HTERT RPE-1 (cell line): Measurements from ENCODE around the gene NYAP1.

Source experiments
- in situ Hi-C: fragments of 300-500 bp; cut with MboI; formaldehyde crosslinking; loops from 4 replicates; pipeline ENCODE4 v1.14.3; 2020; ENCODE audit warnings: low sequenced_read_pairs

NYAP1 gene

DNA sequence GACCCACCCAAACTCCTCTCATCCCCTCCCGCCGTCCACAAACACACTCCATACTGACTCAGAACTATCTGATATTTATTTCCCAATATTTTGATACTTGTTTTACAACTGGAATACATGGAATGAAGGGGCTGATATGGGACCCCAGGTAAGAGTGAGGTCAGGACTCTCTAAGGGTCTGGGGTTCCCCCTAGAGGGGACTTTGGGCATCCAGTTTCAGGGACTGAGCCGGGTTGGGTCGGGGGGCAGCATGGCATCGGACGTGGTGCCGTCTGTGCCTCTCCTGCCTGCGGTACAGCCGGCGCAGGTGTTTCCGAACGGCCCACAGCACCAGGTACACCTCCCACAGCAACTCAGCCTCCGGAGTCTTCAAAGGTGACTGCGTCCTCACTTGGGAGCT, 27.2 kb upstream of the NYAP1 start:
- in situ Hi-C loops, result no loop called here

DNA sequence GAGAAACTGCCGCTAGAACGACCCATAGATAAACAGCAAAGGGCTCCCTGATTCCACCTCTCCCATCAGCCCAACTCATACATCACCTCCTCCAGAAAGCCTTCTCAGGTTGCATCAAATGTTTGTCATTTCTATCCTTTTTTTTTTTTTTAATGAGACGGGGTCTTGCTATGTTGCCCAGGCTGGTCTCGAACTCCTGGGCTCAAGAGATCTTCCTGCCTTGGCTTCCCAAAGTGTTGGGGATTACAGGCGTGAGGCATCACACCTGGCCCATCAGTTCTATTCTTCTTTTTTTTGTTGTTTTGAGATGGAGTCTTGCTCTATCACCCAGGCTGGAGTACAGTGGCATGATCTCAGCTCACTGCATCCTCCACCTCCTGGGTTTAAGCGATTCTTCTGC, 26.7 kb upstream of the NYAP1 start:
- in situ Hi-C loops, result no loop called here

DNA sequence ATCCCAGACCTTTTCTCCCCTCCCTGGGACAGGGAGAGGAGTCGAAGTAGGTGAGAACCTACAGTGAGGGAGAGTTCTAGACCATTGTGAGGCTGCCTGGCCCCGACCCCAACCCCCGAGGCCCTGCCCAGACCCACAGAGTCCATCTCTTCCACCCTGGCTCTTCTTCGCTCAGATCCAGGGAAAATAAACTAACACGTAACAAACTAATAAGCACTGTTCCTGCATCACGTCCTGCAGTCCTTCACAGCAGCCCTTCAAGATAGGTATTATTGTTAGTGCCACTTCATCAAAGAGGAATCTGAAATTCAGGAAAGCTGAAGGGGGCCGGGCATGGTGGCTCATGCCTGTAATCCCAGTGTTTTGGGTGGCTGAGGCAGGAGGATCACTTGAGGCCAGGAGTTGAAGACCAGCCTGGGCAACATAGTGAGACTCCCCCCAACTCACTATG, 19.5 kb upstream of the NYAP1 start, which contains the start of gene SPACDR:
SPACDR (minus strand) TSS at position 51 of the 451 bp plus-strand sequence. CDS start 235 bp downstream, outside the sequence.
- in situ Hi-C loops, result no loop called here

DNA sequence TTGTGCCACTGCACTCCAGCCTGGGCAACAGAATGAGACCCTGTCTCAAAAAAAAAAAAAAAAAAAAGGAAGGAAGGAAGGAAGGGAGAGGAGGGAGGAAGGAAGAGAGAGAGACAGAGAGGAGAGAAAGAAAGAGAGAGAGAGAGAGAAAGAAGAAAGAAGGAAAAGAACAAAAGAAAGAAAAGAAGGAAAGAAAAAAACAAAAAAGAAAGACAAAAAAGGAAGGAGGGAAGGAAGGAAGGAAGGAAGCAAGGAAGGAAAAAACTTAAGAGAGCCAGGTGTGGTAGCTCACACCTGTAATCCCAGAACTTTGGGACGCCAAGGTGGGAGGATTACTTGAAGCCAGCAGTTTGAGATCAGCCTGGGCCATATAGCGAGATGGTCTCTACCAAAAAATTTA, 18.9 kb upstream of the NYAP1 start:
- in situ Hi-C loops, result no loop called here

DNA sequence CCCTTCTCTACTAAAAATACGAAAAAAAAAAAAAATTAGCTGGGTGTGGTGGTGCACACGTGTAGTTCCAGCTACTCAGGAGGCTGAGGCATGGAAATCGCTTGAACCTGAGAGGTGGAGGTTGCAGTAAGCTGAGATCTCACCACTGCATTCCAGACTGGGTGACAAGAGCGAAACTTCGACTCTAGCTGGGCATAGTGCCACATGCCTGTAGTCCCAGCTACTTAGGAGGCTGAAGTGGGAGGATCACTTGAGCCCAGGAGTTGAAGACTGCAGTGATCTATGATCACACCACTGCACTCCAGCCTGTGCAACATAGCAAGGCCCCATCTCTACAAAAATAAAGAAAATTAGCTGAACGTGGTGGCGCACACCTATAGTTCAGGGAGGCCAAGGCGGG, 18.4 kb upstream of the NYAP1 start:
- in situ Hi-C loops, result no loop called here

DNA sequence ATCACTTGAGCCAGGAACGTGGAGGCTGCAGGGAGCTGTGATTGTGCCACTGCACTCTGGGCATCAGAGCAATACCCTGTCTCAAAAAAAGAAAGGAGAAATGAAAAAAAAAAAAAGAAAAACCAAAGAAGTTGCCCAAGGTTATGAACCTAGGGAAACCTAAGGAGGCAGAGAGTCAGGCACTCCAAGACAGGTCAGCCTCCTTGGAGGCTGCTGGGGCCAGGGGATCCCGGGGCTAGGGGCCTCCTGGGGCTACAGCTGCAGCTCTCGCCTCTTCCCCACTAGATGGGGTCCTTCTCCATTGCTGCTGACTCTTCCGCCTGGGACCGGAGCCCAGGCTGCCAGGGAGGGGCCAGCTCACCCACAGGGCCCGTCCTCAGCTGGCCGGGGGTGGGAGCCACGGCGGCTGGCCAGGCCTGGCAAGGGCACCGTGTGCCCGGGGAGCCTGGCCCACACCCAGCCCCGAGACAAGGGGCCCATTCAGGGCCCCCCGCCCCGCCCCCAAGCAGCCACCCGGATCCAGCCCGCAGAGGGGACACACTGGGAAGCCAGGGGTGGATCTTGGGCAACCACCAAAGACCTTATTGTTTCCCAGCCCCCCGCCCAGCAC, 17.9 kb upstream of the NYAP1 start:
- in situ Hi-C loops, result no loop called here

DNA sequence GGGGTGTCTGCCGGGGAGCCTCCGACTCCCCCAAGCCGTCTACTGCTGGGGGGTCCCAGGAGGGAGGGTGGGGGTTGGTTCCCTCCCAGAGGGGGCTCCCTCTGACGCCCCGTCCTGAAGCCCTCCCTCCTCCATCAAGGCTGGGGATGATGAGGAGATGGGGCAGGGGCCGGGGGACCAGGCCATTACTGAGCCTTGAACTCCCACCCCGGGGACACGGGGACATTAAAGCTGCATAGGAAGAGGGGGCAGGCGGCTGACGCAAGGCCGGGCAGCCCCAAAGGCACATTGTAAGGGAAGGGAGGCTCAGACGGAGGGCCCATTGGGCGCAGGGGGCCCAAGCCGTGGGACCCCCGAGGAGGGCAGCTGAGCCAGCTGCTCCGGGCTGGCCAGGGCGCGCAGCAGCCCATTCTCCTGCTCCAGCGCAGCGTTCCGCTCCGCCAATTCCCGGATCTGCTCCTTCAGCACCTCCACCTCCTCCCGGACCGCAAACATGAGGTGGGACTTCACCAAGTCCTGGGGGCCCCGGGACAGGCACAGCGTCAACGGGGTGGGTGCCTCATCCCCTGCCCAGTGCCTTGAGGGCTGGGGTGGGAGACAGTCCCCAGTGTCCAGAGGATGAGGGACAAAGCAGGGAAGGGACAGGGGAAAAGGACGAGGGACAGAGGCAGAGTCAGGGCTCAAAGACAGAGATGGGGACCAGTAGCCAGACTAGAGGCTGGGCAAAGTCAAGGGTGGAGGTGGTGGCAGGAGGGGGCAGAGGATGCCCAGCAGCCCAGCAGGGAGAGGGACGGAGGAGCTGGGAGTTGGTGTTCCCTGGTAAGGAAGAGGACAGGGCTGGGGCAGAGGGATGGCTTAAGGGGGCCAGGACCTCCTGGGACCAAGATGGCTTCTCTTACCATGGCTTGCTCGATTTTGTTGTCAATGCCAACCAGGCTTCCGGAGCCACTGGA, 16.8 kb upstream of the NYAP1 start:
- in situ Hi-C loops, result no loop called here

DNA sequence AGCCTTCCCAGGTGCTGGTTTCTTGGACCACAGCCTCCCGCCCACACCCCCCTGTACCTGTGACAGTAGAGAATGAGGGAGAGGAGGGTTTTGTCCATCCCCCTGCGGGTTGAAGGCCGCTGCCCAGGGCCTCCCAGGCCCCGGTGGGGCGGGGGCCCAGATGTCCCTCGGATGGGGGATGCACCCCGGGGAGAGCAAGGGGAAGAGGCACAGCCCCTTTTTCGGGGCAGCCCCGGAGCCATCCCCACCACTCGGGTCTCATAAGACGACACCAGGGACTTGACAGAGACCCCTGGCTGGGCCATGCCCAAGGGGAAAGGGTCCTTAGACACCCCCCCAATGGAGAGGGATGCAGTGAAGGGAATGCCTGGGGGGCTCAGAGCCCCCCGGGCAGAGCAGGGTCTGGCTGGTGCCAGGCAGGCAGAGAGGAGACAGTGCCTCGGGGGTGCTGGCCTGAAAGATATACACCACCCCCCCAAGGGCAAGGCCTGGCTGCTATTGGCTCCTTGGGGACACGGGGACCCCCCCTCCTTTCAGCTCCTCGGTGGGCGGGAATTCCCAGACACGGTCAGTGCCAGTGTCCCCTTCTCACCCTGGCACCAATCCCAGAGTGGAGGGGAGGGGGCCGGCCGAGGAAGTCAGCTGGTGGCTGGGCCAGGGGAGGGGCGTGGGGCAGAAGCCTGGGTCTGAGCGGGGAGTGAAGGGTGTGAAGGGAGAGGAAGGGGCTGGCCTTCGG, 15.9 kb upstream of the NYAP1 start:
- in situ Hi-C loops, result no loop called here

DNA sequence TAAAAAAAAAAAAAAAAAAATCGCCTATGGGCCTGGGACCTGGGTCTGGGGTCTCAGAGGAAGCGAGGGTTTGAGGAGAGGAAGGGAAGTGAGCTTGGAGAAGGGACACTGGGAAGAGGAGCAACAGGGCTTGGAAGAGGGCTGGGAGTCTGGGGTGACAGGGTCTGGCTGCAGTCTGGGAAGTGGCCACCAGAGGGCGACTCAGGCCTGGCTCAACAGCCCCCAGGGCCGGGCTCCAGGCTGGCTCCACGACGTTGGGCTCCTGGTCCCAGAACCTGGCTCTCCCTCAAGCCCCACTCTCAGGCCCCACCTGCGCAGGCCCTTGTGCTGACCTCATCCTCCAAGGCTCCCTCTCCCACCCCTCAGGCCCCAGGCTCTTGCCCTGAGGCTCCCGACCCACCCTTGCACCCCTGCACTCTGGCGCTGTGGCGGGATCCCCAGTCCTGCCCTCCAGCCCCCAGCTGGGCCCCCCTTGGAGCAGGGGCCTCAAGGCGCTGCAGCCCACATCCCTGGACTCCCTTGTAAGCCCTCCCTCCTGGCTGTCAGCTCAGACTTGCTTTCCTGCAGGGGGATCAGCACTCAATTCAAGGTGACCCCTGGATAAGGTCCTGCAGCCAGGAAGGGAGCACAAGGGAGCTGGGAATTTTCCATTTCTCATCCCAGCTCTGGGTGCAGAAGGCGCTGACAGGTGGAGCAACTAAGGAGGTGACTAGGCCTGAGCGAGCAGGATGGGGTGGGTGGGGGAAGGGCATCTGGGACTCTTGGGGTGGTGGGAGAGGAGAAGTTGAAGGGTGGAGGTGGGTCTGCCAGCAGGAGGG, 14.3 kb upstream of the NYAP1 start:
- in situ Hi-C loops, result no loop called here

DNA sequence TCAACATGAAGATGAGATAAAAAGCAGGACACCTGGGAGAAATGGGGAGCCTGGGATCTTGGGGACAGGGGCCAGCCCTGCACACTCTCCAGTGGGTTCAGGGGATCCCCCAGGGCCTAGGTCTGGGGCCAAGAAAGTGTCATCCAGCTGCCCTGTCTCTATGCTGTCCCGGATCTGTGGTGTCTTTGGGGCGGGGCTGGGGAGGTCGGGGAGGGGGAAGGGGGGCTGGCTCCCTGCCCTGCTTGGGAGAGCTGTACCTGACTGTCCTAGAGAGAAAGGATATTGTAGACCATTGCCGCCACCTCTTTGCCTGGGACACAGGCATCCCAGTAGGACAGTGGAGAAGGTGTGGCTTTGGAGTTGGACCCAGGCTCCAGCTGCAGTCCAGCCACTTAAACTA, 12.7 kb upstream of the NYAP1 start:
- in situ Hi-C loops, result no loop called here

DNA sequence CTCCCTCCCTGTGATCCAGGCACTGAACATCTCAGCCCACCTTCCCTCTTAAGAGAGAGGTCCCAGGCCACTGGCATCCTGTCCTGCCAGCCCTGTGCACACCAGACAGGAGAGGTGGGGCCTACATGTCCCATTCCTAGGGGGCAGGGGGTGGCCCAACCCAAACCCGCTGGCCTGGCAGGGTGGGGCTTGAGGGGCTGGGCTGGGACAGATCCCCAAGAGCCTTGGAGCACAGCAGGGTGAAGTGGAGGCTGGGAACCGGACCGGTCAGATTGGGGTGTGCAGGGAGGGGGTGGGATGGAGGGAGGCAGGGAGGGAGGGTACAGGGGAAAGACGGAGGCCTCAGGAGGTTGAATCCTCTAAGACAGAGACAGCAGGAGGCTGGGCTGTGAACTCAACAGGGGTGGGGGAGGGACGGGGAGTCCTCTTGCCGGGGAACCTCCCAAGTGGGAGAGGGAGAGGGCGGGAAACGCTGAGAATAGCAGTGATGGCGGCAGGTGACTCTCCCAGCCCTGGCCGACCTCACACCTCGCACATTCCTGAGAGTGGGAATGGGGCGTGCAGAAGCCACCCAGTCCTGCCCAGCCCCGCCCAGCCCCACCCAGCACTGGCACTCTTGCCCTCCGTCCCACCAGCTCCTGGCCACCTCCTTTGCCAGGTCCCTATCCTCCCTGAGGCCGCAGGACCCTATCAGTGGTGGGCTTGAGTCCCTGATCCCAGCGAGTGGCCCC, 11.4 kb upstream of the NYAP1 start:
- in situ Hi-C loops, result no loop called here

DNA sequence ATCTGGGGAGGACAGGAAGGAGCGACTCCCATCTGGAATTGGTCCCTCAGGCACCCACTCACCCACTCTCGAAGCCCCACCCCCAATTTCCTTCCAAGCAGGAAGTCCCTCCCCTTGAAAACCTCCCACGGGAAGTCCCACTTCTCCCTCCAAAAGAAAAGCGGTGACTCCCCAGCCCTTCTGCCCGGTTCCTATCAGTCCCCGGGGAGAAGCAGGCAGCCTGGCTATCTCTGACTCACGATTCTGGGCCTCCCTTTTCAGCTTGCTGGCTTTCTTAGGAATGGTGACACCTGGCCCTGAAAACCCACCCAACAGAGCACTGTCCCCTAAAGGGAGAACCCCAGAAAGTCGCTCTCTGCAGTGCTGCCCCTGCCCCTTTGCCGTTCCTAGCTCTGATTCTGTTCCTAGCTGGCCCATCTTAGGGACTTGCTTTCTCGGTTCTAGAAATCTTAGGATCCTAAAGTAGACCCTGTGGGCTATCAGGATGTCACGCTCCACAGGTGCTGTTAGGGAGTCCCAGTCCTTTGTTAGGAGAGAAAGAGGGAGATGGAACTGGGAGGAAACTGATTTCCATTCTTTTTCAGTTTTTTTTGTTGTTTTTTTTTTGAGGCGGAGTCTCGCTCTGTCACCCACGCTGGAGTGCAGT, 10.8 kb upstream of the NYAP1 start:
- in situ Hi-C loops, result no loop called here

DNA sequence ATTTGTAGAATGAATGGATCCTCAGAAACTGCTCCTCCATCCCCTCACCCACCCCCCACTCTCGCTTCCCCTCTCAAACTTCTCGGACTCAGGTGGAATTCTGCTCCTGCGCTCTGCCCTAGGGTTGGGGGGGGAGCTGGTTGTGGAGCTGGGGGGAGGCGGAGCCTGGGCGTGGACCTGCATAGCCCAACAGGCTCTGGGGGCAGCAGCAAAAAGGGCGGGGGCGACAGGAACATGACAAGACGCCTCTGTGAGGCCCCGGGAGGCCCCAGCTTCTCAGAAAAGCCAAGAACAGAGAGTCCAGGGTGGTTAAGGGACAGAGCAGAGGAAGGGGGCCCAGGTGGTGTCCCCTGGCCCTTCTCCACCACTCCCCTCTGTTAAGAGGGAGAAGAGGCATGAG, 8.2 kb upstream of the NYAP1 start:
- in situ Hi-C loops, result no loop called here

DNA sequence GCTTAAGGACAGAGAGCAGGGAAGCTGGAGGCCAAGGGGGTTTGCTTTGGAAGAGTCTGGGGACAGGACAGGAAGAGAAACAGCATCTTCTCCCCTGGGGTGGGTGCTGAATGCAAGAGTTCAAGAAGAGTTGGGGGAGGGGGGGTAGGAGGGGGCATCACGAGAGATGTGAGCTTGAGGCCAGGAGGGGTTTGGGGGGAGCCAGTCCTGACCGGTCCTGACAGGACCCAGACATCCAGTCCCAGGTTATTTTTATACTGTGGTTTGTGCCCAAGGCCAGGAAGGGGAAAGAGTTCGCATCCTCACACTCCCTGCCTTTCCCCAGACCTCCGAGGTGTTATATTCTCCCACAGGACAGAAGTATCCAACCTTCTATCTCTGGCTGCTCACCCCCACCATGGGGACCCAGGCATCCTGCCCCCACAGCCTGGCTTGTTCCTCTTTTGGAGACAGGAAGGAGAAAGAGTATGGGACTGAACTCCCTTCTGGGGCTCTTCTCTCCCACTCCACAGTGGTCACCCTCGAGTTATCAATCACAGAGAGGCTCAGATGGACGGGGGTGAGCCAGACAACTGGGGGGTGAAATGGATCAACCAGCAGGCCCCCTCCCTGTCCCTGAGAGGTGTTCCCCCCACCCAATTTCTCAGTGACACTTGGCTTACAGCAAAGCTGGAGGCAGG, 7.5 kb upstream of the NYAP1 start:
- in situ Hi-C loops, result no loop called here

DNA sequence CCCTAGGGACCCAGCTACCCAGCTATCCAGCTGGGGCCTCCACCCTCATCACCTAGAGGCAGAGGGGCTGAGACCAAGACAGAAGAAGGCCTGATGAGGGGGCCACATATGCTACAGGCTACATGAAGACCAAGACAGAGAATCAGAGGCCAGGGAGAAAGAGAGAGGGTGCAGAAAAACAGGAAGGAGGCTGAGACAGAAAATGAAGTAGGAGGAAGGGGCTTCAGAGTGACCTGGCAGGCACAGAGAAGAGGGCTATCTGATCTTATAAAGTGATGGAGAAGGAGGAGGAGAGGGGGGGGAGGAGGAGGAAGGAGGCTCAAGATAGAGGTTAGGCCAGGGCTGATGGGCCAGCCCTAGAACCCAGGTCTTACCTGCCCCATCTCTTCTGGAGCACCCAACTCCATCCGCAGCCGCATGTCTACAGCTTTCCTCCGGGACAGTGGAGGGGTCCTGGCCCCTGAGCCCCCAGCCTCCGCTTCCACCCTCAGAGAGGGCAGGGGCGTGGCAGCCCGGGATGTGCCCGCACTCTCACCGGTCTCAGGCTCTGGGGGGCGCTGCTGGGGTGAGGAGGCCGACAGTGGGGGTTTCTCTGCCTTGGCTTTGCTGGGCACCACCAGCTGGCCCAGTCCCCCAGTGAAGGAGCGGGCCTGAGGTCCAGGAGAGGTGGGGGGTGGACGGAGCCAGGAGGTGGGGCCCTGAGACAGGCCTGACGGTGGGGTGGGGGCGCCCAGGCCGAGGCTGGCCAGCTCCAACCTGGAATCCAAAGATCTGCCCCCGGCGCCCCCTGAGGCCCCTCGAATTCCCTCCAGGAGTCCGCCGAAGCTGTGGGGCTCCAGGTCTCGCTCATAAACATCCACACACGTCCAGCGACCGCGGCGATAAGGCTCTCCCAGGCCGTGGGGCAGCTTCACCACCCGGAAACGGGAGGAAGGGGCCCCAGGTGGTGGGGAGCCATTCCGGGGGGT, 6.5 kb upstream of the NYAP1 start:
- in situ Hi-C loops, result no loop called here

DNA sequence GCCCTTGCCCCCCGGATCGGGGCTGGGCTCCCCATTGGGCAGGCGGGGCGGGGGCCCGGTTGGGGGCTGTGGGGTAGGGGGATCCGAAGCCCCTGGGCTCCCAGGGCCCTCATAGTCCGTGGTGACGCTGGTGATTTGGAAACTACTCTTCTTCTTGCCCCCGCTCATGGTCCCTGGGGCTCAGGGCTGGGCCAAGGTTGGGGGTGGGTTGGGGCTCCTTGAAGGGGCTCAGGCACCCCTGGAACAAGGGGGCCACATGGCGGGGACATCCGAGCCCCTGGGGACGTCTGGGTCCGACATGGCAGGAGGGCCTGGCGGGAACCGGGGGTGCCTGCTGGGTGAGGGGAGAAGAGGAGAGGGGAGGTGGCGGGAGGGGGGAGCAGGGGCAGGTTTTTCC, 5.9 kb upstream of the NYAP1 start:
- in situ Hi-C loops, result no loop called here

DNA sequence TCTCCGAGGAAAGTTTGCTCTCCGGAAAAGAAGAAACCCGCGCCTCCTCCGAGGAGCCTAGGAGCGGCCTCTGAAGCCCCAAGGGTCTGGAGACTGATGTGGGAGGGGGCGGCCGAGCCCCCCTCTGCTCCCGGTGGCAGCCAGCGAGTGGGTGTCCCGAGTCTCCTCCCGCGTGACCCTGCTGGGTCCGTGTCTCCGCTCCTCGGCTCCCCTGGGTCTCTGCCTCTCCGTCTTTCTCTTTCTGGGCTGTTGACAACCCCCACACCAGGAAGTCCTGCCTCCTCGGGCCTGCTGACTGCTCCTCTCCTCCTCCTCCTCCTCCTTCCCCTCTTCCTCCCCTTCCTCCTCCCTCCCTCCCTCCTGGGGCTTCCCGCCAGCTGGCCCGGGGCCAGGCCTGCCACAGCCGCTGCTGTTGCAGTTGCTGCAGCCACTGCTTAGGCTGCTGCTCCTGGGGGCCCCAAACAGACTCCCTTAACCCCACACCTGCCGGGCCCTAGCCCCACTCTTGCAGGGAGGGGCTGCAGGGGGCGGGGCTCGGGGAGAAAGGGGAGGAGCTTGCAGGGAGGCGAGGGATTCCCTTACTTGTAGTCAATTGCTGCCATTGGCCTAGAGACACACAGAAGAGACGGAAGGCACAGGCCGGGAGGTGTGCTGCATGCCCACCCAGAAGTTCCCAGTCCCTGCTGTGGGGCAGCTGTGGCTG, 4.6 kb upstream of the NYAP1 start, which contains the start of gene TSC22D4:
TSC22D4 (minus strand) TSS at position 257 of the 703 bp plus-strand sequence. CDS start 1,176 bp downstream, outside the sequence.
- in situ Hi-C loops, result no loop called here
